HuH-7.5 (cell line): Measurements from ENCODE around the gene CMTM4.
"Not testable (repeated sequence)": the region's sequence is repeated elsewhere in the genome, so short reads cannot be mapped to it uniquely, and the experiment has no call there.

Source experiments
- DNase-seq: peaks from one replicate; pipeline ENCODE4 v3.0.0; 2011; ENCODE audit warnings: low spot score

The CMTM4 gene

DNA sequence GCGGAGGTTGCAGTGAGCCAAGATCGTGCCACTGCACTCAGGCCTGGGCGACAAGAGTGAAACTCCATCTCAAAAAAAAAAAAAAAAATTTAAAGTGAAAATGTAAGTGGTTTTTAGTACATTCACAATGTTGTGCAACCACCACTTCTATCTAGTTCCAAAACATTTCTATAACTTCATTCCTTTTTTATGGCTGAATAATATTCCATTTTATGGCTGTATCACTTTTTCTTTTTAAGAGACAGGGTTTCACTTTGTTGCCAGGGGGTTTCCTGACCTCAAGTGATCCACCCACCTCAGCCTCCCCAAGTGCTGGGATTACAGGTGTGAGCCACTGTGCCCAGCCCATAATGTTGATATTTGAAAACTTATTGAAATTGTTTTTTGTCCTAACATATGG is 103.7 kb downstream of the CMTM4 start:
- DNase-seq, result no peak

- no peak for DNase-seq
Measured at GRCh38 chr16:66592241-66592640, 104.3 kb downstream of the CMTM4 start.

GRCh38 chr16:66591018-66591417 is 105.5 kb downstream of the CMTM4 start:
- no peak for DNase-seq

GRCh38 chr16:66590322-66590721 is 106.2 kb downstream of the CMTM4 start:
- DNase-seq, result no peak

GRCh38 chr16:66588981-66589713 is 107.4 kb downstream of the CMTM4 start:
- no peak for DNase-seq

- DNase-seq, result no peak
Measured at GRCh38 chr16:66587881-66588600, 108.5 kb downstream of the CMTM4 start.

GRCh38 chr16:66585481-66586239 is 110.9 kb downstream of the CMTM4 start:
- no peak for DNase-seq

DNA sequence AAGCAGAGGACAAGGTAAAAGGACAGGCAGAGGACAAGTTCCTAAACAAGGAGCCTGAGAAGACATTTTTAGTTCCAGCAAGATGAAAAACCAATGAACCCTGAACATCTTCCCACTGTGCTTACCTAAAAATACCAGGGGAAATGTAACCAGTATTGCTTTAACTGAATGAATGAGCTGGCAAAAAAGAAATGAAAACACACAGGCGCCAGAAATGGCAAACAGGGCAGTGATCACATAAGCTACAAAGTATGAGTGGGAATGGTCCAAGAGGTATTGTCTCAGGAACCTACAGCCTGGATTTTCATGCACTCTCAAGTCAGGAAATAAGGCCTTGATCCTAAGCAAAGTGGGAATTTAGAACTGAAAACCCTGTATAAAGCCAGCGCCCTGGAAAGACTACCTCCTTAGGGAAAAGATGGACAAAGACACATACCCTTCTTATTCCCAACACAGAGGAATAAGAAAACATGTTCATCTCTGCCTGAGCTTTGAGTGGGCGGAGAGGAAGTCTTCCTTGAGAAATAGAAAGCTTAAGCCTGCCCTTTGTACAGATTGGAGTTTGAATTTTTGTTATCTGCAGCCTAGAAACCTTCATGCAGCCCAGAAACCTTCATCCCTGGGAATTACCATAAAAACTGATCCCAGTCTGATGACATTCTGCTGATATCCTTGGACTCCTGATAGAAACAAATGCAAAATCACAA is 115.1 kb downstream of the CMTM4 start:
- no peak for DNase-seq

DNA sequence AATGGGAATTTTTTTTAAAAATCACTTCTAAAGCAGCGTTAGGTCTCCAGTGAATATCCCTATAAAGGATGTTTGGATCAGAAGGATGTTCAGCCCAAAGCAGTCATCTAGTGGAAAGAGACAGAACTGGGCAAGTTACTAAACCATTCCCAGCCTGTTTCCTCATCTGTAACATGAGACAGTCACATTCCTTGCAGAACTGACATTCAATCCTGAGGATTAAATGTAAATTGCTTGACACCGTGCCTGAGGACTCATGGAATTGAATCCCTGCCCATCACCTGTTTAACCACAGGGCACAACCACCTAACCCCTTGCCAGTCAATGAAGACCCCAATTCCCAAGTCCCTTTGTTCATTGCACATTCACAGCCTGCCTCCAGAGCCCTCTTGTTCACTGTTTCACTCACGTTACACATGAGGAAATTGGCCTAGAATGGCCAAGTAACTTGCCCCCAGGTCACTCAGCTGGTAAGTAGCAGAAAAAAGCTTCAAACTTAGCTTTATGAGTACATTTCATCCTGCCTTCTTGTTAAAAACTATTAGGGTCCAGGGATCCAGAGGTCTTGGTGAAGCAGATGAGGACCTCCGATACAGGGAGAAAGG is 115.8 kb downstream of the CMTM4 start:
- DNase-seq, result no peak

GRCh38 chr16:66578651-66579531 is 117.7 kb downstream of the CMTM4 start, which contains the start of gene CMTM2:
Gene CMTM2 (plus strand): TSS chr16:66579463. CDS start chr16:66579608, 145 bp downstream.
- no peak for DNase-seq

DNA sequence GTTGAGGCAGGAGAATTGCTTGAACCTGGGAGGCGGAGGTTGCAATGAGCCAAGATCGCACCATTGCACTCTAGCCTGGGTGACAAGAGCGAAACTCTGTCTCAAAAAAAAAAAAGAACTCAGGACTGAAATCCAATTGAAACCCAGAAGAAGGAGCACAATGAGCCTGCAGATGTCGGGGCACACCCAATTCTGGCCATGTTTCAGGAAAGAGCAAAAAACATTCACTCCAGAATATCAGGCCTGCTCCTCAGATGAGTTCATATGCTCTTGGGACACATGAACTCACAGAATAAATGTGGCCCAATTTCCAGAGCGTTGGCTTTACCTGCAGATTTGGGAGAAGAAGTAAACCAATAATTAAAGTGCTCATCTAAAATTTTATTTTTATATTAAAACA is 120.2 kb downstream of the CMTM4 start:
- no peak for DNase-seq

DNA sequence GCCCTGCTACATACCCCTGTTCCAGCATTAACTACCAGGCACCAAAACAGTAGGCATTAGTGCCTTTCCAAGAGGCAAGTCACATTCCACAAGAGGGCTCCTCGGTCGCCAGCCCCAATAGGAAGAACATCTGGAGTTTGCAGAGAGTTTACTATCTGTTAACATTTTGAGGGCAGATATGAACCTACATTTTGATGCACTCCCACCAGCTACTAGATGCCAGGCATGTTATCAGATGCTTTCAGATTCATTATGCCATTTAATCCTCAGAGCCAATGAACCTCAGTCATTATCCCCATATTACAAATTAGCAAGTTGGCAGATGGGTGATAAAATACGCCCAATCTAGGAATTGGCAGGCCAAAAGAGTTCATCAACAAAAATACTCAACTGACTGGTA is 121.5 kb downstream of the CMTM4 start:
- DNase-seq, result no peak

DNA sequence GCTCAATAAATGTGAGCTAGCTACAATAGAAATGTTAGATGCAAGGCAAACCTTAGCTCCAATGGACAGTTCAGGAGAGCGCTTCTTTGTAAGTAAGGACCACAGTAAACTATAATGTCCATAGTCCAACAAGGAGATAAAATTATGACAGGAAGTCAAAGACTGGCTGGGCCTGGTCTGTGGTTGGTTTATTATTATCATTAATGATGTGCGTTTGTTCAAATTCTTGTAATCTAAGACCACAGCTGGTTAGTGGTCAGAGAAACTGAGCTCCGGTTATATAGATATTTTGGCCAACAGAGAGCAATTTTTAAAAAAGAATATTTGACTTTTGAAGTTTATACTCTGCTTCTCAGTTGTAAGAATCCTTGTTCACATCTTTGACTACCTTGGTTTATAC is 122.0 kb downstream of the CMTM4 start:
- no peak for DNase-seq

DNA sequence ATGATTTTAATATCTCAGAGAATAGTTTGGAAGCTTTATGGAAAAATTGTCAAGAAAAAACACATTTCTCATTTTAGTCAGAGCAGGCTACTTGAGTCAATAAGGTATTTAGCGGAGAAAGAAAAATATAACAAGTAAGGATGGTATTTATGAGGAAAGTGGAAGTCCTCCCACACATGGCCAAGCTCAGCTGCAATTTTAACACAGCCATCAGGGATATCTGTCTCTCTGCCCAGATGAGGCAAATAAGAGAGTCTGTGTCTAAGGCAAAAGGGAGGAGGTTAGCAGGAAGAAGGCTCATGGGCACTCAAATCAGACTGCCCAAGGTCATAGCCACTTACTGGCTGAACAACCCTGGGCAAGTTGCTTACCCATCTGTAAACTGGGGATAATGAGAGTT is 122.5 kb downstream of the CMTM4 start:
- DNase-seq, result no peak

GRCh38 chr16:66572356-66572755 is 124.2 kb downstream of the CMTM4 start:
- DNase-seq, result no peak

DNA sequence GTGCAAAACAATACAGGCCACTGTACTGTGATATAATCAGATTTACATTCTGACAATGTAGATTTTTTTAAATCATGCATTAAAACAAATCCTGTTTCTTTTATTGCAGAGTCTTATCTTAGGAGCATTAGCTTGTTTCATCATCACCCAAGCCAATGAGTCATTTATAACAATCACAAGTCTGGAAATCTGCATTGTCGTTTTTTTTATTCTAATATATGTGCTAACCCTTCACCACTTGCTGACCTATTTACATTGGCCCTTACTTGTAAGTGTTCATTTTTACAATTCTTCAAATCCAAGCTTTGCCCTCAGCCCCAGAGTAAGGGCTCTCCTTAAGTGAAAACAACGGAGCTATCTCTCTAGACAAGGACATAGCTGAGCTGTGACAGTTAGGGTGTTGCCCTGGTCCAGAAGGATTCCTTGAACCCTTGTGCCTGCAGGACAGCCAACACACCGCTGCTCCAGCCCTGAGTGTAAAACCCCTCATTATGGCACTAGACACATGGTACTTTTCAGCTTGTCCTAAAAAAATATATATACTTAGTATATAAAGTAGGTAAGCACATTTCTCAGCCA is 126.6 kb downstream of the CMTM4 start:
- DNase-seq, result no peak

DNA sequence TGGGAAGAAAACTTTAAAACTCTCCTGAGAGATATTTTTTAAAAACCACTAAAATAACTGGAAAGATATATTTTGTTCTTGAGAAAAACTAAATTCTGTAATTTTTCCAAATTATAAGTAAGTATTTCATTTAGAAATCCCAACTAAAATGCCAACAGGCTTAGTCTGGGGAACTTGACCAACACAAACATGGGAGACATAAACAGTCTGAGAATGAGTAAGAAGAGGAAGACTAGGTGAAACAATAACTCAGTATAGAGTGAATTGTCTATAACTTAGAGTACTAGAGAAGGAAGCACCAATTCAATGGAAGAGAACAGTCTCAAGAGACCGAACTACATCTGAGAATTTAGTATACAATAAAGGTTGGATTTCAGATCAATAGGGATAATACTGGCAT is 127.4 kb downstream of the CMTM4 start:
- no peak for DNase-seq

DNA sequence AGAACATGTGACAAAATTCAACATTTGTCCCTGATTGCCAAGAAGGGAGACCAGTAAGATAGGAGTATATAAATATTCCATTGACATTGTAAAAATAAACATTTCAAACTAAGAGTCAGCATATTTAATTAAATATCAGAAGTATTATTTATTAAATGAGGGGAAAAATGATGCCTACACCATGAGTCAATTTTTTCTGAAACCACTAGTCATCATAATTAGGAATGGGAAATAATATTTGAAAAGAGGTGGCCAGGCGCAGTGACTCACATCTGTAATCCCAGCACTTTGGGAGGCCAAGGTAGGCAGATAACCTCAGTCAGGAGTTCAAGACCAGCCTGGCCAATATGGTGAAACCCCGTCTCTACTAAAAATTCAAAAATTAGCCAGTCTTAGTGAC is 128.2 kb downstream of the CMTM4 start:
- no peak for DNase-seq

GRCh38 chr16:66567270-66567669 is 129.3 kb downstream of the CMTM4 start:
- DNase-seq, result not testable (repeated sequence)
